ENCODE measurements around the gene TNFRSF4.

Gene TNFRSF4

GRCh38 chr1:1245178-1245816, 31.3 kb upstream of the TNFRSF4 start:
- no peak overlapping the region for H3K4me3 ChIP-seq (ENCODE audit: low read depth in 1 of 2, low read length in 2 of 2)
- H3K9ac ChIP-seq (ENCODE audit: low read depth in 1 of 2, low read length in 2 of 2) = no peak overlapping the region
- H3K36me3 ChIP-seq (ENCODE audit: control insufficient read depth in 1 of 2, insufficient read depth in 2 of 2, low read length in 2 of 2) = no peaks in the 10 kb centered on the region
- no peak overlapping the region for H3K27ac ChIP-seq (ENCODE audit: low read depth, low read length)
- H3K9me3 ChIP-seq (ENCODE audit: control insufficient read depth in 1 of 2, low read length in 2 of 2) = no peaks in the 10 kb centered on the region
- H3K27me3 ChIP-seq (ENCODE audit: control insufficient read depth in 1 of 2, insufficient read depth in 2 of 2, low read length in 2 of 2) = peaks cover under 1 to 18% of the 10 kb centered on the region in 2 donors
- H3K4me1 ChIP-seq (ENCODE audit: control insufficient read depth in 1 of 2, insufficient read depth in 2 of 2, low read length in 2 of 2) = no peaks in the 10 kb centered on the region

GRCh38 chr1:1244192-1244811, 30.3 kb upstream of the TNFRSF4 start:
- H3K9me3 ChIP-seq (ENCODE audit: control insufficient read depth in 1 of 2, low read length in 2 of 2) = no peaks in the 10 kb centered on the region
- no peak overlapping the region for H3K27ac ChIP-seq (ENCODE audit: low read depth, low read length)
- H3K36me3 ChIP-seq (ENCODE audit: control insufficient read depth in 1 of 2, insufficient read depth in 2 of 2, low read length in 2 of 2) = no peaks in the 10 kb centered on the region
- peak overlapping the region in 1 of 2 donors; percentile 32 for H3K9ac ChIP-seq (ENCODE audit: low read depth in 1 of 2, low read length in 2 of 2)
- H3K4me3 ChIP-seq (ENCODE audit: low read depth in 1 of 2, low read length in 2 of 2) = peak overlapping the region; percentile 43 to 46
- no peaks in the 10 kb centered on the region for H3K4me1 ChIP-seq (ENCODE audit: control insufficient read depth in 1 of 2, insufficient read depth in 2 of 2, low read length in 2 of 2)
- H3K27me3 ChIP-seq (ENCODE audit: control insufficient read depth in 1 of 2, insufficient read depth in 2 of 2, low read length in 2 of 2) = peaks cover 11 to 25% of the 10 kb centered on the region in 2 donors

- H3K4me1 ChIP-seq (ENCODE audit: control insufficient read depth in 1 of 2, insufficient read depth in 2 of 2, low read length in 2 of 2) = no peaks in the 10 kb centered on the region
- no peak overlapping the region for H3K27ac ChIP-seq (ENCODE audit: low read depth, low read length)
- H3K4me3 ChIP-seq (ENCODE audit: low read depth in 1 of 2, low read length in 2 of 2) = peak overlapping the region; percentile 43 to 46
- H3K9me3 ChIP-seq (ENCODE audit: control insufficient read depth in 1 of 2, low read length in 2 of 2) = no peaks in the 10 kb centered on the region
- no peaks in the 10 kb centered on the region for H3K36me3 ChIP-seq (ENCODE audit: control insufficient read depth in 1 of 2, insufficient read depth in 2 of 2, low read length in 2 of 2)
- H3K27me3 ChIP-seq (ENCODE audit: control insufficient read depth in 1 of 2, insufficient read depth in 2 of 2, low read length in 2 of 2) = peaks cover 16 to 26% of the 10 kb centered on the region in 2 donors
- H3K9ac ChIP-seq (ENCODE audit: low read depth in 1 of 2, low read length in 2 of 2) = peak overlapping the region in 1 of 2 donors; percentile 32
These were observed 29.8 kb upstream of the TNFRSF4 start for GRCh38 chr1:1243807-1244191.

- Histone ChIP-seq H3K27me3 (ENCODE audit: control insufficient read depth in 1 of 2, insufficient read depth in 2 of 2, low read length in 2 of 2) (peaks cover 21 to 30% of the 10 kb centered on the region in 2 donors), H3K4me3 (ENCODE audit: low read depth in 1 of 2, low read length in 2 of 2) (no peak overlapping the region)
These were observed 29.3 kb upstream of the TNFRSF4 start for GRCh38 chr1:1243266-1243660.

GRCh38 chr1:1242461-1243265, 28.7 kb upstream of the TNFRSF4 start:
- Histone ChIP-seq H3K36me3 (ENCODE audit: control insufficient read depth in 1 of 2, insufficient read depth in 2 of 2, low read length in 2 of 2) (no peaks in the 10 kb centered on the region), H3K4me1 (ENCODE audit: control insufficient read depth in 1 of 2, insufficient read depth in 2 of 2, low read length in 2 of 2) (peaks cover 3 to 9% of the 10 kb centered on the region in 2 donors), H3K9me3 (ENCODE audit: control insufficient read depth in 1 of 2, low read length in 2 of 2) (no peaks in the 10 kb centered on the region), H3K27ac (ENCODE audit: low read depth, low read length) (no peak overlapping the region), H3K9ac (ENCODE audit: low read depth in 1 of 2, low read length in 2 of 2) (no peak overlapping the region), H3K27me3 (ENCODE audit: control insufficient read depth in 1 of 2, insufficient read depth in 2 of 2, low read length in 2 of 2) (peaks cover 25 to 33% of the 10 kb centered on the region in 2 donors), H3K4me3 (ENCODE audit: low read depth in 1 of 2, low read length in 2 of 2) (no peak overlapping the region)

More at GRCh38 chr1:1243266-1243660, 29.3 kb upstream of the TNFRSF4 start:
- no peaks in the 10 kb centered on the region for H3K9me3 ChIP-seq (ENCODE audit: control insufficient read depth in 1 of 2, low read length in 2 of 2)
- no peak overlapping the region for H3K9ac ChIP-seq (ENCODE audit: low read depth in 1 of 2, low read length in 2 of 2)
- H3K36me3 ChIP-seq (ENCODE audit: control insufficient read depth in 1 of 2, insufficient read depth in 2 of 2, low read length in 2 of 2) = no peaks in the 10 kb centered on the region
- H3K4me1 ChIP-seq (ENCODE audit: control insufficient read depth in 1 of 2, insufficient read depth in 2 of 2, low read length in 2 of 2) = peaks cover 0 to 3% of the 10 kb centered on the region in 2 donors
- H3K27ac ChIP-seq (ENCODE audit: low read depth, low read length) = no peak overlapping the region

GRCh38 chr1:1241588-1242219, 27.8 kb upstream of the TNFRSF4 start:
- H3K27me3 ChIP-seq (ENCODE audit: control insufficient read depth in 1 of 2, insufficient read depth in 2 of 2, low read length in 2 of 2) = peaks cover 27 to 36% of the 10 kb centered on the region in 2 donors

GRCh38 chr1:1240822-1241587, 27.1 kb upstream of the TNFRSF4 start:
- Histone ChIP-seq H3K9ac (ENCODE audit: low read depth in 1 of 2, low read length in 2 of 2) (no peak overlapping the region), H3K4me3 (ENCODE audit: low read depth in 1 of 2, low read length in 2 of 2) (no peak overlapping the region), H3K9me3 (ENCODE audit: control insufficient read depth in 1 of 2, low read length in 2 of 2) (no peaks in the 10 kb centered on the region), H3K27me3 (ENCODE audit: control insufficient read depth in 1 of 2, insufficient read depth in 2 of 2, low read length in 2 of 2) (peaks cover 27 to 37% of the 10 kb centered on the region in 2 donors), H3K36me3 (ENCODE audit: control insufficient read depth in 1 of 2, insufficient read depth in 2 of 2, low read length in 2 of 2) (no peaks in the 10 kb centered on the region), H3K4me1 (ENCODE audit: control insufficient read depth in 1 of 2, insufficient read depth in 2 of 2, low read length in 2 of 2) (peaks cover 7 to 19% of the 10 kb centered on the region in 2 donors), H3K27ac (ENCODE audit: low read depth, low read length) (no peak overlapping the region)

More at GRCh38 chr1:1241588-1242219, 27.8 kb upstream of the TNFRSF4 start:
- no peak overlapping the region for H3K27ac ChIP-seq (ENCODE audit: low read depth, low read length)
- no peak overlapping the region for H3K4me3 ChIP-seq (ENCODE audit: low read depth in 1 of 2, low read length in 2 of 2)
- no peak overlapping the region for H3K9ac ChIP-seq (ENCODE audit: low read depth in 1 of 2, low read length in 2 of 2)
- H3K36me3 ChIP-seq (ENCODE audit: control insufficient read depth in 1 of 2, insufficient read depth in 2 of 2, low read length in 2 of 2) = no peaks in the 10 kb centered on the region
- peaks cover 7 to 19% of the 10 kb centered on the region in 2 donors for H3K4me1 ChIP-seq (ENCODE audit: control insufficient read depth in 1 of 2, insufficient read depth in 2 of 2, low read length in 2 of 2)
- no peaks in the 10 kb centered on the region for H3K9me3 ChIP-seq (ENCODE audit: control insufficient read depth in 1 of 2, low read length in 2 of 2)

- no peak overlapping the region for H3K4me3 ChIP-seq (ENCODE audit: low read depth in 1 of 2, low read length in 2 of 2)
- no peak overlapping the region for H3K27ac ChIP-seq (ENCODE audit: low read depth, low read length)
- peaks cover 27 to 30% of the 10 kb centered on the region in 2 donors for H3K27me3 ChIP-seq (ENCODE audit: control insufficient read depth in 1 of 2, insufficient read depth in 2 of 2, low read length in 2 of 2)
- H3K4me1 ChIP-seq (ENCODE audit: control insufficient read depth in 1 of 2, insufficient read depth in 2 of 2, low read length in 2 of 2) = peaks cover 7 to 19% of the 10 kb centered on the region in 2 donors
- no peaks in the 10 kb centered on the region for H3K9me3 ChIP-seq (ENCODE audit: control insufficient read depth in 1 of 2, low read length in 2 of 2)
- H3K36me3 ChIP-seq (ENCODE audit: control insufficient read depth in 1 of 2, insufficient read depth in 2 of 2, low read length in 2 of 2) = no peaks in the 10 kb centered on the region
- H3K9ac ChIP-seq (ENCODE audit: low read depth in 1 of 2, low read length in 2 of 2) = no peak overlapping the region
These were observed 26.4 kb upstream of the TNFRSF4 start for GRCh38 chr1:1240348-1240732.

GRCh38 chr1:1239614-1240347, 25.8 kb upstream of the TNFRSF4 start:
- H3K9me3 ChIP-seq (ENCODE audit: control insufficient read depth in 1 of 2, low read length in 2 of 2) = no peaks in the 10 kb centered on the region
- H3K4me3 ChIP-seq (ENCODE audit: low read depth in 1 of 2, low read length in 2 of 2) = no peak overlapping the region
- no peak overlapping the region for H3K9ac ChIP-seq (ENCODE audit: low read depth in 1 of 2, low read length in 2 of 2)
- peaks cover 7 to 19% of the 10 kb centered on the region in 2 donors for H3K4me1 ChIP-seq (ENCODE audit: control insufficient read depth in 1 of 2, insufficient read depth in 2 of 2, low read length in 2 of 2)
- no peak overlapping the region for H3K27ac ChIP-seq (ENCODE audit: low read depth, low read length)
- peaks cover 27 to 30% of the 10 kb centered on the region in 2 donors for H3K27me3 ChIP-seq (ENCODE audit: control insufficient read depth in 1 of 2, insufficient read depth in 2 of 2, low read length in 2 of 2)
- peaks cover 0 to under 1% of the 10 kb centered on the region in 2 donors for H3K36me3 ChIP-seq (ENCODE audit: control insufficient read depth in 1 of 2, insufficient read depth in 2 of 2, low read length in 2 of 2)
